Dedifferentiated amniotic fluid mesenchymal stem cell (primary cell): ENCODE measurements around the gene PRF1.
"Not testable (repeated sequence)": the region's sequence is repeated elsewhere in the genome, so short reads cannot be mapped to it uniquely, and the experiment has no call there.

ENCODE experiments used
- DNase-seq: peaks from one replicate; pipeline ENCODE4 v3.0.0-alpha.2; 2016; ENCODE audit errors: extremely low spot score

PRF1 gene

GRCh38 chr10:70602665-70603448, at the start of gene PRF1:
Gene PRF1, minus strand, starts transcription at chr10:70602741. Its CDS starts 1,839 bp downstream, at chr10:70600902.
- no peak for DNase-seq

GRCh38 chr10:70651661-70652060, 49.1 kb upstream of the PRF1 start:
- no peak for DNase-seq

- DNase-seq = no peak
Measured at GRCh38 chr10:70650718-70651117, 48.2 kb upstream of the PRF1 start.

- DNase-seq = no peak
Measured at GRCh38 chr10:70650104-70650503, 47.6 kb upstream of the PRF1 start.

GRCh38 chr10:70649526-70649925, 47.0 kb upstream of the PRF1 start:
- DNase-seq = no peak

GRCh38 chr10:70648427-70648826, 45.9 kb upstream of the PRF1 start:
- DNase-seq = no peak

- DNase-seq = no peak
Measured at GRCh38 chr10:70647086-70647485, 44.5 kb upstream of the PRF1 start.

GRCh38 chr10:70644959-70645358, 42.4 kb upstream of the PRF1 start:
- not testable (repeated sequence) for DNase-seq

GRCh38 chr10:70643272-70643671, 40.7 kb upstream of the PRF1 start:
- not testable (repeated sequence) for DNase-seq

GRCh38 chr10:70639640-70640383, 37.3 kb upstream of the PRF1 start:
- not testable (repeated sequence) for DNase-seq

- DNase-seq = not testable (repeated sequence)
Measured at GRCh38 chr10:70634515-70634914, 32.0 kb upstream of the PRF1 start.

- DNase-seq = no peak
Measured at GRCh38 chr10:70634011-70634410, 31.5 kb upstream of the PRF1 start.

- not testable (repeated sequence) for DNase-seq
Measured at GRCh38 chr10:70631735-70632134, 29.2 kb upstream of the PRF1 start.

- DNase-seq = no peak
Measured at GRCh38 chr10:70629338-70629737, 26.8 kb upstream of the PRF1 start.

GRCh38 chr10:70626056-70626455, 23.5 kb upstream of the PRF1 start:
- no peak for DNase-seq

GRCh38 chr10:70622981-70623844, 20.7 kb upstream of the PRF1 start:
- DNase-seq = peak; percentile 25

- no peak for DNase-seq
Measured at GRCh38 chr10:70622541-70622940, 20.0 kb upstream of the PRF1 start.

- DNase-seq = no peak
Measured at GRCh38 chr10:70621503-70622078, 19.1 kb upstream of the PRF1 start.

- DNase-seq = no peak
Measured at GRCh38 chr10:70620020-70620289, 17.4 kb upstream of the PRF1 start.

GRCh38 chr10:70619271-70620019, 16.9 kb upstream of the PRF1 start:
- DNase-seq = no peak

GRCh38 chr10:70618663-70619062, 16.1 kb upstream of the PRF1 start:
- no peak for DNase-seq
